Measurements from ENCODE around the gene ELMO3.
A peak's percentile ranks its signal among the peaks of the same experiment; 100 is the strongest.

ELMO3 gene

DNA sequence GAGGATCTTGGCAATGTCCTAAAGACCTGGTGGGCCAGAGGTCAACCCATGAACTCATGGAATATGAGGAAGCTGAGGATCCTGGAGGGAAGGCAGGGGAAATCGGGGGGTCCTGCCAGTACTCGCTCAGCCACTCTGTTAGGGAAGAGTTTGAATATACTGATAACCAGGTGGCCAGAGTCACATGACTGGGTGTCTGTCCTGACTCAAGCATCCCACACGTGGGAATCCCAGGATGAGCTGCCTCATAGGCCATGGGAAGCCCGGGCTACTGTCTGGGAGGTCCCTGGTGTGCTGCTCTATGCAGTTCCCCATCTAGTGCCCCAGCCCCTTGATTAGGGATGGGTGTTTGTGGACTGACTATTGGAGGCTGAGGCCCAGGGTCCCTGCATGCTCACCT lies 10.6 kb upstream of the ELMO3 start:
- TF ChIP-seq, protein P1, sequence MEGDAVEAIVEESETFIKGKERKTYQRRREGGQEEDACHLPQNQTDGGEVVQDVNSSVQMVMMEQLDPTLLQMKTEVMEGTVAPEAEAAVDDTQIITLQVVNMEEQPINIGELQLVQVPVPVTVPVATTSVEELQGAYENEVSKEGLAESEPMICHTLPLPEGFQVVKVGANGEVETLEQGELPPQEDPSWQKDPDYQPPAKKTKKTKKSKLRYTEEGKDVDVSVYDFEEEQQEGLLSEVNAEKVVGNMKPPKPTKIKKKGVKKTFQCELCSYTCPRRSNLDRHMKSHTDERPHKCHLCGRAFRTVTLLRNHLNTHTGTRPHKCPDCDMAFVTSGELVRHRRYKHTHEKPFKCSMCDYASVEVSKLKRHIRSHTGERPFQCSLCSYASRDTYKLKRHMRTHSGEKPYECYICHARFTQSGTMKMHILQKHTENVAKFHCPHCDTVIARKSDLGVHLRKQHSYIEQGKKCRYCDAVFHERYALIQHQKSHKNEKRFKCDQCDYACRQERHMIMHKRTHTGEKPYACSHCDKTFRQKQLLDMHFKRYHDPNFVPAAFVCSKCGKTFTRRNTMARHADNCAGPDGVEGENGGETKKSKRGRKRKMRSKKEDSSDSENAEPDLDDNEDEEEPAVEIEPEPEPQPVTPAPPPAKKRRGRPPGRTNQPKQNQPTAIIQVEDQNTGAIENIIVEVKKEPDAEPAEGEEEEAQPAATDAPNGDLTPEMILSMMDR (IDR thresholded peaks at IDR 0.05; ENCODE audit: low read depth, low read length), result no peak
- DNase-seq (ENCODE audit: low read depth, low spot score), result no peak
- in situ Hi-C loops (cut with HindIII; ENCODE audit: low sequenced_read_pairs), result no loop called here
- H3K4me3 ChIP-seq (ENCODE audit: low read depth, low read length), result no peak overlapping the region

DNA sequence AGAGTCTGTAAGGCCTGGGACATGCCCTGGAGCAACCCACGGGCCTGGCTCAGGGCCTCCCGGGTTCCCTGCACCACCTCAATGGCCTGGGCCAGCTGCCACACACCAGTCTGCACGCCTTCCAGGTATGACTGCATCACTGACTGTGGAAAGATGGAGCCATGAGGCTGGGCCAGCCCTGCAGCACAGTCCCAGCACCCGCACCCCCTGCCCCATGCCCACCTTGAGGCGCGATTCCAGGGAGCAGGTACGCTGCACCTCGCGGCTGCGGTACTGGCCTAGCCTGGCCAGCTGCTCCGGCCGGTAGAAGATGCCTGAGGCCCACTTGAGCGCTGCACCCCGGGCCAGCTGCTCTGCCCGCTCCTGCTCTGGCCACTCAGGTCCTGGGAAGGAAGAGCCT lies 10.1 kb upstream of the ELMO3 start:
- DNase-seq (ENCODE audit: low read depth, low spot score), result no peak
- in situ Hi-C loops (cut with HindIII; ENCODE audit: low sequenced_read_pairs), result no loop called here
- TF ChIP-seq, protein P1 (IDR thresholded peaks at IDR 0.05; ENCODE audit: low read depth, low read length), result no peak
- H3K4me3 ChIP-seq (ENCODE audit: low read depth, low read length), result no peak overlapping the region

DNA sequence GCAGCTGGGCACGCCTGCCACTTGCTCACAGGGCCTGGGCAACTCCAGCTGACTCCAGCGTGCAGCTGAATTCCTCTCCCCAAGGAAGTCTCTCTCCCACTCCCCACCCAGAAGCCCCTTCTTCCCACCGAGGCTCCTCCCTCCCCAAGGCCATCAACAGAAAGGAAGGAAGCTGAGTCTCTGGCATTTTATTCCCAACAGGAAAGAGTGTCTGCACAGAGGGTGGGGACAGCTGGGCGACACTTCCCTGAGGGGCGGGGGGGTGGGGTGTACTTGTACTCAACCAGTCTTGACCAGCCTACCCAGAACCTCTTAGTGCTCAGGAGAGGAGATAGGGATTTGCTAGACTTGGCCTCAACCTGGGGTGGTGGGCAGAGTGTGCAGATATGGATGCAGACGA lies 8.9 kb upstream of the ELMO3 start, which contains the start of gene EXOC3L1:
Gene EXOC3L1 (minus strand): TSS at position 96 of the 400 bp plus-strand sequence. CDS start 460 bp downstream, outside the sequence.
- TF ChIP-seq, protein P1 (IDR thresholded peaks at IDR 0.05; ENCODE audit: low read depth, low read length), result no peak
- DNase-seq (ENCODE audit: low read depth, low spot score), result no peak
- no peak within 1 kb of the TSS for H3K4me3 ChIP-seq (ENCODE audit: low read depth, low read length)
- in situ Hi-C loops (cut with HindIII; ENCODE audit: low sequenced_read_pairs), result no loop called here

DNA sequence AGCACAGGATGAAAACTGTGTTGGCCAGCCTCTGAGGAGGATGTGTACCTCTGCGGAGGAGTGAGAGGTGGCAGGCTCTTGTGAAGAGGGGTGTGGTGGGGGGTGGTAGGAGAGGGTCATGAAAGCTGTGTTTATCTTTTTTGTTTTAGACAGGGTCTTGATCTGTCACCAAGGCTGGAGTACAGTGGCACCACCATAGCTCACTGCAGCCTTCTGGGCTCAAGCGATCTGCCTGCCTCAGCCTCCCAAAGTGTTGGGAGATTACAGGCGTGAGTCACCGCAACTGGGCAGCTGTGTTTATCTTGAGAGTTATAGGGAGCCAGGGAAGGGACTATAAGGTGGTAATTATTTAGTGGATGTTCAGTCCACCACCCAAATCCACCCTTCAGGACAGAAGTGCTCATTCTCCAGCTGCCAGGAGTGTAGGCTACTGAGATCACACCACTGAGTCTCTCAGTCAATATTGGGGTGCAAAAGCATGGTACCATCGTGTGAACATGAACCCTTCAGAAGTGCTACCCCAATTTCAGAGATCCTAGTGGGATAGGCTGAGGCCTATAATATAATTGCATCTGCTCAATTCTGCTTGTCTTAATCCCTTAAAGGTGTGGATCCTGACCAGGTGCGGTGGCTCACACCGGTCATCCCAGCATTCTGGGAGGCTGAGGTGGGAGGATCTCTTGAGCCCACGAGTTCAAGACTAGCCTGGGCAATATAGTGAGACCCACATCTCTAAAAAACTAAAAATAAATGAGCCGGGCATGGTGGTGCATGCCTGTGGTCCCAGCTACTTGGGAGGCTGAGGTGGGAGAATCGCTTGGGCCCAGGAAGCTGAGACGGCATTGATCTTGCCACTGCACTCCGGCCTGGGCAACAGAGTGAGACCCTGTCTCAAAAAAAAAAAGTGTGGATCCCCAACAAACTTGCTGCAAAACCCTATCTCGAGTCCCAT lies 8.2 kb upstream of the ELMO3 start:
- TF ChIP-seq, protein P1 (IDR thresholded peaks at IDR 0.05; ENCODE audit: low read depth, low read length), result no peak

DNA sequence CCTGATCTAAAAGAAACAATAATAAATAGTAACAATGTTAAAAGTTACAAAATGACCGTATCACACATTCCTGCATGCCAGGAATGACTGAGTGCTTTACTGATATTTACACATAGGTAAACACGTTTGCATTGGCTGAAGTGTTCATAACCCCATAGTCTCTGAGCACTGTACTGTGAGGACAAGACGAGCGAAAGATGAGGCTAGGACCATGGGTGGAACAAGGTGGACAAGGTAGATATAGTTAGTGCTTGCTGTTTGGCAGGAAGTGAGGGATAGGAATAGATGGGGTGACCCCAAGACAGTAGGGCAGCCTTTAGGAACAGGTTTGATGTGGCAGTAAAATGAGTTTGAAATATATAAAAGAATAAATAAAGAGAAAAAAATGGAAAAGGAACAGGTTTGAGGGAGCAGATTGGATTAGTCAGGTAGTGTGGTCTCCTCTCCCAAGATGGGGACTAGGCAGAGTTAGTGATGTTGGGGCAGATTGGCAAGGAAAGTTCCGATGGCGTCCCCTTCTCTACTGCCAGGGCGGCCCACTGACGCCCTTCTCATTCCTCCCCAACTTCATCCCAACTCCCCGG lies 7.4 kb upstream of the ELMO3 start:
- H3K4me3 ChIP-seq (ENCODE audit: low read depth, low read length), result peak overlapping the region; percentile 36
- no peak for DNase-seq (ENCODE audit: low read depth, low spot score)
- TF ChIP-seq, protein P1 (IDR thresholded peaks at IDR 0.05; ENCODE audit: low read depth, low read length), result no peak
- in situ Hi-C loops (cut with HindIII; ENCODE audit: low sequenced_read_pairs), result no loop called here

More for the DNA sequence above, 8.2 kb upstream of the ELMO3 start:
- in situ Hi-C loops (cut with HindIII; ENCODE audit: low sequenced_read_pairs), result no loop called here
- no peak for DNase-seq (ENCODE audit: low read depth, low spot score)
- no peak overlapping the region for H3K4me3 ChIP-seq (ENCODE audit: low read depth, low read length)

DNA sequence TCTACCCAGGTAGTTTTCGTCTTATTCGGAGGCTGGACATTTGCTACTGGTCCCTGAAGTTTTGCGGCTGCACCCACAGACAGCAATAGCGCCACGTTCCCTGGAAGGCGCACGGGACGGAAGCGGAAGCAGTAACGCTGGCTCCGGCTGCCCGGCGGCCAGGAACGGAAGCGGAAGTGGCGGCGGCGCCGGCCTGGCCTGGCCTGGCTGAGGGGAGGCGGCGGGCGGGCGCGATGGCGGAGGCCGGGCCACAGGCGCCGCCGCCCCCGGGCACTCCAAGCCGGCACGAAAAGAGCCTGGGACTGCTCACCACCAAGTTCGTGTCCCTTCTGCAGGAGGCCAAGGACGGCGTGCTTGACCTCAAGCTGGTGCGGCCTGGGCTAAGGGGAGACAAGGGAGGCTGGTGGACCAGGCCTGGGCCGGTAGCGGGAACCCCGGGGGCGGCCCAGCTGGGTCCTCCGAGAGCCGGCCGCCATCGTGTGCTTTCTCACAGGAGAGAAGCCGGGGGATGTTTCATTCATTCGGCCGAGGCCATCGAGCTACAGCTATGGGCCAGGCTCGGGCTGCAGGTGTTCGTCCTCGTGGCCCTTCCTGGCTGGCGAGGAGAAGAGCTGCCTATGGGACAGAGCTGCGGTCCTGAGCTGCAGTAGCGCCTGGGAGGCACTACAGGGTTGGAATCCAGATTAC lies 6.8 kb upstream of the ELMO3 start, which contains the start of gene E2F4:
Gene E2F4 (plus strand): TSS at position 161 of the 687 bp plus-strand sequence. CDS start 73 bp downstream, at position 234.
- TF ChIP-seq, protein P1 (IDR thresholded peaks at IDR 0.05; ENCODE audit: low read depth, low read length), result no peak
- peak within 1 kb of the TSS; percentile 89 for H3K4me3 ChIP-seq (ENCODE audit: low read depth, low read length)
- DNase-seq (ENCODE audit: low read depth, low spot score), result peak; percentile 90
- in situ Hi-C loops (cut with HindIII; ENCODE audit: low sequenced_read_pairs), result no loop called here
